ENCODE results near the gene GALNT3. TPM values are rescaled to one million over a fixed set of nuclear protein-coding genes. Genes with fewer than 3 reads are reported as not detected.

GALNT3 gene
- total and polyA plus RNA-seq, 2 of the 13 experiments (the other 11 are each of a cell fraction or from before 2014, with no cell fraction given) = 0.29 to 0.30 TPM

DNA sequence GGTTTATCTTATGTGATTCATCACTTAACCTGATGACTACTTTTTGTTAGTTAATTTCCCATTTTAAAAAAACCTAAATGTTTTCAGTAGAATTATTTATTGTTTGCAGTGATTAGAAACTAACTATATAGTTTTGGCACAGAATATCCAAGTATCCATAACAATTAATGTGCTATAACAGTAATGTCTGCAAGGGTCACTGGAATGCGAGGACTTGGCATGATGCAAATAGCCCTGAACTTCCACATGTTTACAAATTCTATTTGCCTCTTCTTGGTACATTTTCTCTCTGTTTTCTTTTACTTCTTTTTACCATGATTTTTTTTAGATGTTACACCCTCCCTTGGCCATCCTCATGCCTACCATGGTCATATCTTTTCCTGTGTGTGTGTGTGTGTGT, 49.3 kb upstream of the GALNT3 start (continued):
- no peak for TF ChIP-seq MIER2 (CRISPR knock-in tag; IDR thresholded peaks at IDR 0.05)

DNA sequence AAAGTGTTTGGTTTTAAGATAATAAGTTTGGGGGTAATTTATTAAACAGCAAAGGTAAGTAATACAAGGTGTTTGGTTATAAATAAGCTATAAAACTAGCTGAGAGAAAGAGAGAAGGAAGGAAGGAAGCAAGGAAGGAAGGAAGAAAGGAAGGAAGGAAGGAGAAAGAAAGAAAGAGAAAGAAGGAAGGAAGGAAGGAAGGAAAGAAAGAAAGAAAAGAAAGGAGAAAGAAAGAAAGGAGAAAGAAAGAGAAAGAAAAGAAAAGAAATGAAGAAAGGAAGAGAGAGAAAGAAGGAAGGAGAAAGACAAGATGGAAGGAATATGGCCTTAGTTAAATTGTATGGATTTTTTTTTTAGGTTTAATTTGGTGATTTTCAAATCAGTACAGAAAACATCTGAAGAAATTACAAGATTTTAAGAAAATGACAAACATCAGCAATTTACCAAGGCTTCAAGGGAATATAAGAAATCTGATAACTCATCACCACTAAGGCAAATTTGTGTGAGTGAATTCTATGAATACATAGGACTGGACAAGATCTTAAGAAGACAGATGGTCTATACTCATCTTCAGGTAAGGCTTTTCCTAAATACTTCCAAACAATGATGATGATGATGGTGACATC, 46.4 kb upstream of the GALNT3 start:
- Histone ChIP-seq H3K9me3 (ENCODE audit: low read length) (no peaks in the 10 kb centered on the region), H3K27me3 (ENCODE audit: control insufficient read depth in 1 of 2, insufficient read depth in 2 of 2, low read length in 2 of 2) (no peaks in the 10 kb centered on the region), H3K36me3 (replicated peaks in 1 of 2; ENCODE audit: control insufficient read depth in 1 of 2, insufficient read depth in 2 of 2, low read length in 2 of 2) (no peaks in the 10 kb centered on the region), H3K9ac (ENCODE audit: insufficient read depth, low read depth, low read length) (no peak overlapping the region), H2AFZ (ENCODE audit: low read length) (no peak overlapping the region), H3K27ac (ENCODE audit: extremely low read length, insufficient read depth, low read length) (no peak overlapping the region), H3K79me2 (ENCODE audit: insufficient read depth, low read length) (no peaks in the 10 kb centered on the region), H3K4me3 (replicated peaks in 1 of 3; ENCODE audit: insufficient read depth in 1 of 3, low read depth in 2 of 3, low read length in 3 of 3) (no peak overlapping the region), H3K4me2 (ENCODE audit: low read depth, low read length) (no peak overlapping the region), H4K20me1 (ENCODE audit: insufficient read depth, low read length) (no peaks in the 10 kb centered on the region), H3K4me1 (ENCODE audit: insufficient read depth, low read length) (no peaks in the 10 kb centered on the region)
- FAIRE-seq (no peak), DNase-seq (ENCODE audit: low spot score) (no peak), ATAC-seq (no peak)
- ChIA-PET CTCF (ENCODE audit: low intra/inter-chr PET ratio, low total read pairs) (no interaction called here), POLR2A (no interaction called here)
- in situ Hi-C loops (cut with HindIII; ENCODE audit: extremely low pct_ligation_motif_present, low pct_unique_long_range_greater_than_20kb) (no loop called here), intact Hi-C loops (cut with micrococcal nuclease; ENCODE audit: unreplicated experiment) (no loop called here)
- TF ChIP-seq MAFF (IDR thresholded peaks at IDR 0.05; ENCODE audit: low read depth, low read length) (0 out of 2 replicates have a peak, but pooled peaks have one; percentile 31), ZNF788 (CRISPR knock-in tag; IDR thresholded peaks at IDR 0.05; ENCODE audit: borderline replicate concordance) (no peak), MAFK (conservative IDR thresholded peaks at IDR 0.05 in 1 of 2, IDR thresholded peaks at IDR 0.05 in 1 of 2; ENCODE audit: low read length in 2 of 2) (peak; percentile 51 to 64; a peak in 2 of 4 replicates), ZKSCAN1 (IDR thresholded peaks at IDR 0.05; ENCODE audit: low read length) (no peak)
- TF ChIP-seq, protein P1, sequence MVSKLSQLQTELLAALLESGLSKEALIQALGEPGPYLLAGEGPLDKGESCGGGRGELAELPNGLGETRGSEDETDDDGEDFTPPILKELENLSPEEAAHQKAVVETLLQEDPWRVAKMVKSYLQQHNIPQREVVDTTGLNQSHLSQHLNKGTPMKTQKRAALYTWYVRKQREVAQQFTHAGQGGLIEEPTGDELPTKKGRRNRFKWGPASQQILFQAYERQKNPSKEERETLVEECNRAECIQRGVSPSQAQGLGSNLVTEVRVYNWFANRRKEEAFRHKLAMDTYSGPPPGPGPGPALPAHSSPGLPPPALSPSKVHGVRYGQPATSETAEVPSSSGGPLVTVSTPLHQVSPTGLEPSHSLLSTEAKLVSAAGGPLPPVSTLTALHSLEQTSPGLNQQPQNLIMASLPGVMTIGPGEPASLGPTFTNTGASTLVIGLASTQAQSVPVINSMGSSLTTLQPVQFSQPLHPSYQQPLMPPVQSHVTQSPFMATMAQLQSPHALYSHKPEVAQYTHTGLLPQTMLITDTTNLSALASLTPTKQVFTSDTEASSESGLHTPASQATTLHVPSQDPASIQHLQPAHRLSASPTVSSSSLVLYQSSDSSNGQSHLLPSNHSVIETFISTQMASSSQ (IDR thresholded peaks at IDR 0.05; ENCODE audit: low read depth) = no peak
- TF ChIP-seq, protein P1 (CRISPR knock-in tag; IDR thresholded peaks at IDR 0.05; ENCODE audit: borderline replicate concordance) = no peak
- TF ChIP-seq, protein P2, sequence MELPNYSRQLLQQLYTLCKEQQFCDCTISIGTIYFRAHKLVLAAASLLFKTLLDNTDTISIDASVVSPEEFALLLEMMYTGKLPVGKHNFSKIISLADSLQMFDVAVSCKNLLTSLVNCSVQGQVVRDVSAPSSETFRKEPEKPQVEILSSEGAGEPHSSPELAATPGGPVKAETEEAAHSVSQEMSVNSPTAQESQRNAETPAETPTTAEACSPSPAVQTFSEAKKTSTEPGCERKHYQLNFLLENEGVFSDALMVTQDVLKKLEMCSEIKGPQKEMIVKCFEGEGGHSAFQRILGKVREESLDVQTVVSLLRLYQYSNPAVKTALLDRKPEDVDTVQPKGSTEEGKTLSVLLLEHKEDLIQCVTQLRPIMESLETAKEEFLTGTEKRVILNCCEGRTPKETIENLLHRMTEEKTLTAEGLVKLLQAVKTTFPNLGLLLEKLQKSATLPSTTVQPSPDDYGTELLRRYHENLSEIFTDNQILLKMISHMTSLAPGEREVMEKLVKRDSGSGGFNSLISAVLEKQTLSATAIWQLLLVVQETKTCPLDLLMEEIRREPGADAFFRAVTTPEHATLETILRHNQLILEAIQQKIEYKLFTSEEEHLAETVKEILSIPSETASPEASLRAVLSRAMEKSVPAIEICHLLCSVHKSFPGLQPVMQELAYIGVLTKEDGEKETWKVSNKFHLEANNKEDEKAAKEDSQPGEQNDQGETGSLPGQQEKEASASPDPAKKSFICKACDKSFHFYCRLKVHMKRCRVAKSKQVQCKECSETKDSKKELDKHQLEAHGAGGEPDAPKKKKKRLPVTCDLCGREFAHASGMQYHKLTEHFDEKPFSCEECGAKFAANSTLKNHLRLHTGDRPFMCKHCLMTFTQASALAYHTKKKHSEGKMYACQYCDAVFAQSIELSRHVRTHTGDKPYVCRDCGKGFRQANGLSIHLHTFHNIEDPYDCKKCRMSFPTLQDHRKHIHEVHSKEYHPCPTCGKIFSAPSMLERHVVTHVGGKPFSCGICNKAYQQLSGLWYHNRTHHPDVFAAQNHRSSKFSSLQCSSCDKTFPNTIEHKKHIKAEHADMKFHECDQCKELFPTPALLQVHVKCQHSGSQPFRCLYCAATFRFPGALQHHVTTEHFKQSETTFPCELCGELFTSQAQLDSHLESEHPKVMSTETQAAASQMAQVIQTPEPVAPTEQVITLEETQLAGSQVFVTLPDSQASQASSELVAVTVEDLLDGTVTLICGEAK (IDR thresholded peaks at IDR 0.05) = 0 out of 2 replicates have a peak, but pooled peaks have one; percentile 4
- TF ChIP-seq, protein P2 (CRISPR knock-in tag; IDR thresholded peaks at IDR 0.05) = no peak
- no TSS peak for BruUV-seq (replicated peaks)

All from HepG2 (cell line).